DMS153 (cell line): ENCODE data around the gene ANKMY1.

Source experiments
- DNase-seq: peaks from one replicate; lab custom pipeline; 2025; lab: John Stamatoyannopoulos, UW

ANKMY1 gene

GRCh38 chr2:240520974-240521350, 36.8 kb downstream of the ANKMY1 start:
- no peak for DNase-seq

- no peak for DNase-seq
Measured at GRCh38 chr2:240520130-240520973, 37.4 kb downstream of the ANKMY1 start.

- no peak for DNase-seq
Measured at GRCh38 chr2:240519396-240520129, 38.2 kb downstream of the ANKMY1 start.

- DNase-seq: no peak
Measured at GRCh38 chr2:240518981-240519380, 38.8 kb downstream of the ANKMY1 start.

- no peak for DNase-seq
Measured at GRCh38 chr2:240517342-240517741, 40.4 kb downstream of the ANKMY1 start.

- DNase-seq: peak; percentile 43
Measured at GRCh38 chr2:240514631-240515030, 43.2 kb downstream of the ANKMY1 start.

GRCh38 chr2:240513549-240514287, 44.1 kb downstream of the ANKMY1 start:
- no peak for DNase-seq

GRCh38 chr2:240512666-240513535, 44.9 kb downstream of the ANKMY1 start:
- no peak for DNase-seq

GRCh38 chr2:240512109-240512485, 45.7 kb downstream of the ANKMY1 start:
- DNase-seq: no peak

GRCh38 chr2:240511351-240512108, 46.3 kb downstream of the ANKMY1 start:
- DNase-seq: no peak

- no peak for DNase-seq
Measured at GRCh38 chr2:240510513-240511210, 47.1 kb downstream of the ANKMY1 start.

- DNase-seq: no peak
Measured at GRCh38 chr2:240509667-240510512, 47.9 kb downstream of the ANKMY1 start.

GRCh38 chr2:240508832-240509545, 48.8 kb downstream of the ANKMY1 start:
- DNase-seq: no peak

- no peak for DNase-seq
Measured at GRCh38 chr2:240507778-240508251, 50.0 kb downstream of the ANKMY1 start.

GRCh38 chr2:240507060-240507777, 50.6 kb downstream of the ANKMY1 start:
- DNase-seq: no peak

- DNase-seq: no peak
Measured at GRCh38 chr2:240506406-240507059, 51.3 kb downstream of the ANKMY1 start.

- no peak for DNase-seq
Measured at GRCh38 chr2:240505910-240506309, 51.9 kb downstream of the ANKMY1 start.
